HG03064 (cell line): ENCODE results near the gene HDAC9.

Experiments used
- ATAC-seq: cut with Tn5 transposase; IDR thresholded peaks from one replicate; pipeline ENCODE4 v1.9.1; 2021; ENCODE audit warnings: low read depth; ENCODE audit not compliant: unreplicated experiment

Gene HDAC9

GRCh38 chr7:18494406-18494805 lies 1.1 kb upstream of the HDAC9 start:
- no peak for ATAC-seq

- no peak for ATAC-seq
Observed at GRCh38 chr7:18494821-18495408, 634 bp upstream of the HDAC9 start.

- peak; percentile 12 for ATAC-seq
Observed at GRCh38 chr7:18496341-18496700, 772 bp downstream of the HDAC9 start.

- ATAC-seq, result no peak
Observed at GRCh38 chr7:18497082-18497481, 1.5 kb downstream of the HDAC9 start.

GRCh38 chr7:18497800-18498199 lies 2.3 kb downstream of the HDAC9 start:
- ATAC-seq, result no peak

GRCh38 chr7:18498341-18498740 lies 2.8 kb downstream of the HDAC9 start:
- ATAC-seq, result no peak

GRCh38 chr7:18499407-18500177 lies 4.0 kb downstream of the HDAC9 start:
- ATAC-seq, result no peak

GRCh38 chr7:18503126-18503866 lies 7.7 kb downstream of the HDAC9 start:
- ATAC-seq, result no peak

- ATAC-seq, result no peak
Observed at GRCh38 chr7:18504965-18505364, 9.4 kb downstream of the HDAC9 start.

- ATAC-seq, result no peak
Observed at GRCh38 chr7:18505870-18506460, 10.4 kb downstream of the HDAC9 start.

GRCh38 chr7:18508443-18509427 lies 13.2 kb downstream of the HDAC9 start:
- peak; percentile 93 for ATAC-seq

GRCh38 chr7:18509481-18509880 lies 13.9 kb downstream of the HDAC9 start:
- no peak for ATAC-seq

- no peak for ATAC-seq
Observed at GRCh38 chr7:18511351-18512140, 16.0 kb downstream of the HDAC9 start.

GRCh38 chr7:18513343-18513742 lies 17.8 kb downstream of the HDAC9 start:
- no peak for ATAC-seq

GRCh38 chr7:18515067-18515466 lies 19.5 kb downstream of the HDAC9 start:
- no peak for ATAC-seq

- no peak for ATAC-seq
Observed at GRCh38 chr7:18517646-18518045, 22.1 kb downstream of the HDAC9 start.

- no peak for ATAC-seq
Observed at GRCh38 chr7:18518555-18518954, 23.0 kb downstream of the HDAC9 start.

GRCh38 chr7:18520450-18521235 lies 25.1 kb downstream of the HDAC9 start:
- ATAC-seq, result peak; percentile 63

- no peak for ATAC-seq
Observed at GRCh38 chr7:18521236-18521589, 25.7 kb downstream of the HDAC9 start.
